Cardiac septum (tissue), 1 donor: Measurements from ENCODE around the gene RP9. TPM values are rescaled to one million over a fixed set of nuclear protein-coding genes. Genes with fewer than 3 reads are reported as not detected.

ENCODE experiments used
- DNase-seq: peaks from one replicate; pipeline ENCODE4 v3.0.0-alpha.2; 2020; ENCODE audit warnings: low spot score
- intact Hi-C: fragments of 100-400 bp; cut with DNase I; formaldehyde crosslinking; loops from one replicate; pipeline ENCODE4 v1.14.0; 2022
- long read RNA-seq: library from polyadenylated mRNA; unstranded; transcript quantifications from one replicate; pipeline ENCODE4 v2.0.0, GENCODE V29; 2021
- total RNA-seq: library from RNA; stranded (reverse); fragmentation: NEBNext Ultra II Directional; extraction: Animal tissue kit (Norgen Biotek cat#: 25700); gene quantifications from one replicate; pipeline ENCODE4 v1.2.1, GENCODE V29; 2021
- donor health status: DM: no; HTN: no; CAD: no.

Gene RP9
- 19.3 TPM for total RNA-seq
- long read RNA-seq, transcript RP9-201 (6 exons, 1,121 nt): major isoform, 40 of 46 reads
- long read RNA-seq, partial matches to known transcripts: 0 of 46 reads
- long read RNA-seq, other reads (novel, unspliced or antisense): 6 of 46 reads

GRCh38 chr7:33109005-33109757, at the start of gene RP9:
Gene RP9 (minus strand): TSS chr7:33109404. CDS start chr7:33109372, 32 bp downstream.
- intact Hi-C loops: loop anchor here (5.0 to 10.0 kb wide), 6 partner anchors 47 to 614 kb away; partner anchors contain the start of genes AVL9, FKBP9, LSM5 and NT5C3A
- peak; percentile 86 for DNase-seq

- intact Hi-C loops: no loop called here
- DNase-seq: no peak
Measured at GRCh38 chr7:33157781-33158180, 48.6 kb upstream of the RP9 start.

GRCh38 chr7:33157311-33157710, 48.1 kb upstream of the RP9 start:
- intact Hi-C loops: no loop called here
- DNase-seq: no peak

GRCh38 chr7:33156441-33156840, 47.2 kb upstream of the RP9 start:
- no peak for DNase-seq
- intact Hi-C loops: no loop called here

- intact Hi-C loops: no loop called here
Measured at GRCh38 chr7:33155811-33156210, 46.6 kb upstream of the RP9 start.

GRCh38 chr7:33152087-33152486, 42.9 kb upstream of the RP9 start:
- DNase-seq: no peak

More at GRCh38 chr7:33155811-33156210, 46.6 kb upstream of the RP9 start:
- no peak for DNase-seq

GRCh38 chr7:33145156-33145555, 36.0 kb upstream of the RP9 start:
- no peak for DNase-seq
- intact Hi-C loops: no loop called here

More at GRCh38 chr7:33152087-33152486, 42.9 kb upstream of the RP9 start:
- intact Hi-C loops: no loop called here

- intact Hi-C loops: no loop called here
Measured at GRCh38 chr7:33143996-33144718, 35.0 kb upstream of the RP9 start.

GRCh38 chr7:33142585-33142984, 33.4 kb upstream of the RP9 start:
- intact Hi-C loops: no loop called here
- no peak for DNase-seq

More at GRCh38 chr7:33143996-33144718, 35.0 kb upstream of the RP9 start:
- DNase-seq: no peak

GRCh38 chr7:33137103-33137502, 27.9 kb upstream of the RP9 start:
- DNase-seq: no peak
- intact Hi-C loops: no loop called here

GRCh38 chr7:33130184-33130583, 21.0 kb upstream of the RP9 start:
- DNase-seq: no peak
- intact Hi-C loops: no loop called here

GRCh38 chr7:33129806-33130153, 20.6 kb upstream of the RP9 start:
- intact Hi-C loops: no loop called here
- DNase-seq: no peak

GRCh38 chr7:33128990-33129805, 20.0 kb upstream of the RP9 start, which contains the start of gene BBS9:
Gene BBS9 (plus strand): TSS chr7:33129564. CDS start chr7:33146253, 16,689 bp downstream.
- DNase-seq: peak; percentile 97
- intact Hi-C loops: no loop called here

GRCh38 chr7:33128631-33128989, 19.4 kb upstream of the RP9 start:
- no peak for DNase-seq
- intact Hi-C loops: no loop called here

GRCh38 chr7:33127085-33127484, 17.9 kb upstream of the RP9 start:
- intact Hi-C loops: no loop called here
- no peak for DNase-seq

GRCh38 chr7:33118383-33118782, 9.2 kb upstream of the RP9 start:
- DNase-seq: no peak
- intact Hi-C loops: no loop called here

GRCh38 chr7:33114976-33115375, 5.8 kb upstream of the RP9 start:
- DNase-seq: no peak
- intact Hi-C loops: no loop called here

- DNase-seq: no peak
- intact Hi-C loops: no loop called here
Measured at GRCh38 chr7:33111614-33112013, 2.4 kb upstream of the RP9 start.

- no peak for DNase-seq
- intact Hi-C loops: loop anchor here (5.0 to 10.0 kb wide), 6 partner anchors 47 to 615 kb away; partner anchors contain the start of genes AVL9, FKBP9, LSM5 and NT5C3A
Measured at GRCh38 chr7:33109758-33110238, 594 bp upstream of the RP9 start.
